PFSK-1 (cell line): Measurements from ENCODE around the gene ZNF652.

Experiments
- FOXP2 ChIP-seq: optimal IDR thresholded peaks from 2 replicates; pipeline ENCODE3; 2011; ENCODE audit warnings: borderline replicate concordance, control low read depth, inconsistent platforms; ENCODE audit not compliant: insufficient read depth; ENCODE audit errors: extremely low read length, extremely low read depth
- POLR2AphosphoS5 ChIP-seq: IDR thresholded peaks from 2 replicates; pipeline ENCODE4 v1.6.1; 2012; ENCODE audit warnings: low read depth, mild to moderate bottlenecking, control low read depth, low read length, moderate library complexity
- REST ChIP-seq, 2 experiments: IDR thresholded peaks; 2 replicates each; pipeline versions ENCODE4 v1.6.1 to v1.8.0; 2011 to 2012; ENCODE audit warnings: low read depth in 2 of 2, low read length in 2 of 2, control low read depth in 1 of 2, inconsistent platforms in 1 of 2, mild to moderate bottlenecking in 1 of 2, moderate library complexity in 1 of 2; ENCODE audit not compliant: insufficient read depth in 1 of 2
- SIN3A ChIP-seq: IDR thresholded peaks from 2 replicates; pipeline ENCODE4 v1.6.1; 2012; ENCODE audit warnings: mild to moderate bottlenecking, low read length, moderate library complexity, borderline replicate concordance; ENCODE audit not compliant: insufficient read depth
- TAF1 ChIP-seq: IDR thresholded peaks from 2 replicates; pipeline ENCODE4 v1.6.1; 2012; ENCODE audit warnings: low read length, control low read depth, borderline replicate concordance; ENCODE audit not compliant: insufficient read depth

Gene ZNF652

GRCh38 chr17:49404361-49404760 lies 42.3 kb upstream of the ZNF652 start:
- TF ChIP-seq REST (IDR thresholded peaks at IDR 0.05; ENCODE audit: insufficient read depth in 1 of 2, low read depth in 2 of 2, low read length in 2 of 2) (no peak), POLR2AphosphoS5 (no peak)

GRCh38 chr17:49403514-49404289 lies 41.7 kb upstream of the ZNF652 start:
- no peak for TF ChIP-seq FOXP2
- no peak for TF ChIP-seq SIN3A
- no peak for TF ChIP-seq REST (IDR thresholded peaks at IDR 0.05; ENCODE audit: insufficient read depth in 1 of 2, low read depth in 2 of 2, low read length in 2 of 2)
- no peak for TF ChIP-seq TAF1
- no peak for TF ChIP-seq POLR2AphosphoS5

GRCh38 chr17:49402706-49403105 lies 40.7 kb upstream of the ZNF652 start:
- no peak for TF ChIP-seq FOXP2
- no peak for TF ChIP-seq TAF1
- TF ChIP-seq REST (IDR thresholded peaks at IDR 0.05; ENCODE audit: insufficient read depth in 1 of 2, low read depth in 2 of 2, low read length in 2 of 2), result no peak
- TF ChIP-seq SIN3A, result no peak
- no peak for TF ChIP-seq POLR2AphosphoS5

GRCh38 chr17:49401971-49402611 lies 40.0 kb upstream of the ZNF652 start:
- no peak for TF ChIP-seq SIN3A
- no peak for TF ChIP-seq TAF1
- TF ChIP-seq FOXP2, result no peak
- no peak for TF ChIP-seq POLR2AphosphoS5
- TF ChIP-seq REST (IDR thresholded peaks at IDR 0.05; ENCODE audit: insufficient read depth in 1 of 2, low read depth in 2 of 2, low read length in 2 of 2), result no peak

GRCh38 chr17:49399995-49400394 lies 37.9 kb upstream of the ZNF652 start:
- TF ChIP-seq REST (IDR thresholded peaks at IDR 0.05; ENCODE audit: insufficient read depth in 1 of 2, low read depth in 2 of 2, low read length in 2 of 2) (no peak), SIN3A (no peak), POLR2AphosphoS5 (no peak), TAF1 (no peak), FOXP2 (no peak)
